Amniotic stem cell (primary cell): ENCODE measurements around the gene MIB1.
"Not testable (repeated sequence)": the region's sequence is repeated elsewhere in the genome, so short reads cannot be mapped to it uniquely, and the experiment has no call there.

Experiments
- DNase-seq: peaks from one replicate; lab custom pipeline; 2025; lab: John Stamatoyannopoulos, UW

Gene MIB1

GRCh38 chr18:21743166-21743832, 2.7 kb downstream of the MIB1 start:
- DNase-seq, result no peak

- DNase-seq, result no peak
These were observed 4.6 kb downstream of the MIB1 start for GRCh38 chr18:21745231-21745630.

- no peak for DNase-seq
These were observed 6.7 kb downstream of the MIB1 start for GRCh38 chr18:21747268-21747667.

- no peak for DNase-seq
These were observed 7.4 kb downstream of the MIB1 start for GRCh38 chr18:21747764-21748693.

- DNase-seq, result no peak
These were observed 17.2 kb downstream of the MIB1 start for GRCh38 chr18:21757833-21758232.

- DNase-seq, result no peak
These were observed 19.2 kb downstream of the MIB1 start for GRCh38 chr18:21759836-21760235.

- no peak for DNase-seq
These were observed 19.7 kb downstream of the MIB1 start for GRCh38 chr18:21760321-21760720.

GRCh38 chr18:21761471-21762115, 21.0 kb downstream of the MIB1 start:
- no peak for DNase-seq

- DNase-seq, result no peak
These were observed 21.7 kb downstream of the MIB1 start for GRCh38 chr18:21762181-21762772.

- DNase-seq, result no peak
These were observed 23.5 kb downstream of the MIB1 start for GRCh38 chr18:21763846-21764646.

- no peak for DNase-seq
These were observed 28.6 kb downstream of the MIB1 start for GRCh38 chr18:21769206-21769605.

GRCh38 chr18:21774722-21775121, 34.1 kb downstream of the MIB1 start:
- no peak for DNase-seq

GRCh38 chr18:21777814-21778213, 37.2 kb downstream of the MIB1 start:
- no peak for DNase-seq

GRCh38 chr18:21786526-21786925, 45.9 kb downstream of the MIB1 start:
- DNase-seq, result no peak

- not testable (repeated sequence) for DNase-seq
These were observed 55.5 kb downstream of the MIB1 start for GRCh38 chr18:21796089-21796488.

GRCh38 chr18:21798126-21798525, 57.5 kb downstream of the MIB1 start:
- DNase-seq, result no peak

GRCh38 chr18:21799721-21800120, 59.1 kb downstream of the MIB1 start:
- DNase-seq, result no peak

- DNase-seq, result no peak
These were observed 62.9 kb downstream of the MIB1 start for GRCh38 chr18:21803495-21803894.

GRCh38 chr18:21805771-21806366, 65.3 kb downstream of the MIB1 start:
- no peak for DNase-seq

GRCh38 chr18:21808185-21808584, 67.6 kb downstream of the MIB1 start:
- DNase-seq, result no peak

GRCh38 chr18:21809725-21810124, 69.1 kb downstream of the MIB1 start:
- DNase-seq, result no peak
